HepG2 (cell line): ENCODE data around the gene TMEM233. TPM values are rescaled to one million over a fixed set of nuclear protein-coding genes. Genes with fewer than 3 reads are reported as not detected.

Experiments
- LCORL ChIP-seq, 2 experiments: fragments of 450-650 bp in 1 of 2; sonication (generic) in 1 of 2; formaldehyde crosslinking in 1 of 2; IDR thresholded peaks; 2 replicates each; pipeline versions ENCODE4 v1.5.0 to v1.6.1; 2017 to 2020; ENCODE audit warnings: antibody characterized with exemption in 1 of 2, missing genetic modification reagents in 1 of 2
- NCOA2 ChIP-seq: sonication (generic); formaldehyde crosslinking; IDR thresholded peaks from 2 replicates; pipeline ENCODE4 v1.8.0; 2022; ENCODE audit warnings: inconsistent platforms
- NR2C2 ChIP-seq: sonication (generic); formaldehyde crosslinking; IDR thresholded peaks from 2 replicates; pipeline ENCODE4 v1.4.0; 2020; ENCODE audit warnings: missing genetic modification reagents, mild to moderate bottlenecking, moderate library complexity, borderline replicate concordance
- SOX13 ChIP-seq, 3 experiments: fragments of 450-650 bp in 1 of 3; sonication (generic) in 1 of 3; formaldehyde crosslinking in 1 of 3; IDR thresholded peaks in 2 of 3; conservative IDR thresholded peaks in 1 of 3; 2 replicates each; pipeline versions ENCODE4 v1.5.0 to v1.6.1; 2016 to 2020; ENCODE audit warnings: antibody characterized with exemption in 1 of 3, mild to moderate bottlenecking in 1 of 3, missing compliant biosample characterization in 1 of 3, missing genetic modification reagents in 1 of 3, moderate library complexity in 1 of 3
- SP140L ChIP-seq: sonication (generic); formaldehyde crosslinking; IDR thresholded peaks from 2 replicates; pipeline ENCODE4 v1.4.0; 2020; ENCODE audit warnings: missing genetic modification reagents, borderline replicate concordance
- ZKSCAN5 ChIP-seq: sonication (generic); formaldehyde crosslinking; IDR thresholded peaks from 2 replicates; pipeline ENCODE4 v1.5.1; 2020; ENCODE audit warnings: mild to moderate bottlenecking, missing genetic modification reagents
- ZMYM4 ChIP-seq: sonication (generic); formaldehyde crosslinking; IDR thresholded peaks from 2 replicates; pipeline ENCODE4 v1.8.1; 2023; ENCODE audit warnings: mild to moderate bottlenecking, missing genetic modification reagents
- ZNF101 ChIP-seq: sonication (generic); formaldehyde crosslinking; IDR thresholded peaks from 2 replicates; pipeline ENCODE4 v1.4.0; 2020; ENCODE audit warnings: mild to moderate bottlenecking, low read depth, missing genetic modification reagents, borderline replicate concordance
- ZNF207 ChIP-seq: fragments of 450-650 bp; IDR thresholded peaks from 2 replicates; pipeline ENCODE4 v1.6.1; 2016; ENCODE audit warnings: antibody characterized with exemption, borderline replicate concordance
- ZNF225 ChIP-seq: sonication (generic); formaldehyde crosslinking; IDR thresholded peaks from 2 replicates; pipeline ENCODE4 v1.4.0; 2020; ENCODE audit warnings: mild to moderate bottlenecking, missing genetic modification reagents
- ZNF260 ChIP-seq: sonication (generic); formaldehyde crosslinking; IDR thresholded peaks from 2 replicates; pipeline ENCODE4 v1.4.0; 2020; ENCODE audit warnings: missing genetic modification reagents, low read depth, mild to moderate bottlenecking, borderline replicate concordance
- ZNF446 ChIP-seq: sonication (generic); formaldehyde crosslinking; IDR thresholded peaks from 2 replicates; pipeline ENCODE4 v1.5.0; 2020; ENCODE audit warnings: mild to moderate bottlenecking, missing genetic modification reagents
- ZNF564 ChIP-seq: sonication (generic); formaldehyde crosslinking; IDR thresholded peaks from 2 replicates; pipeline ENCODE4 v1.8.1; 2023; ENCODE audit warnings: mild to moderate bottlenecking, missing genetic modification reagents
- ZNF644 ChIP-seq: IDR thresholded peaks from 2 replicates; pipeline ENCODE4 v1.6.1; 2016; ENCODE audit warnings: low read depth
- polyA plus RNA-seq, 8 experiments: library from polyadenylated mRNA; depleted of rRNA in 3 of 8; stranded (reverse) in 7 of 8; unstranded in 1 of 8; fragments of >200 nt; fragmentation: Illumina TruSeq in 4 of 8; extraction: Trizol in 4 of 8; gene quantifications; 2 replicates each; pipeline versions ENCODE4 v1.2.1 to v1.2.3, GENCODE V29; 2011 to 2016; ENCODE audit warnings: low read depth in 4 of 8, missing spikeins in 1 of 8, mixed read lengths in 1 of 8; ENCODE audit not compliant: insufficient read depth in 1 of 8
- total RNA-seq, 5 experiments: library from RNA; depleted of rRNA; stranded (reverse); fragments of >200 nt; fragmentation: Illumina TruSeq; extraction: Trizol; gene quantifications; 2 replicates each; pipeline ENCODE4 v1.2.3, GENCODE V29; 2016; ENCODE audit warnings: low read depth in 1 of 5
- TF ChIP-seq, protein P1 (sequence below): IDR thresholded peaks from 2 replicates; pipeline ENCODE4 v1.6.1; 2012; ENCODE audit warnings: low read length, improper control_type of control experiment
- TF ChIP-seq, protein P2 (sequence below): sonication (generic); formaldehyde crosslinking; IDR thresholded peaks from 2 replicates; pipeline ENCODE4 v1.4.0; 2020; ENCODE audit warnings: missing genetic modification reagents
- TF ChIP-seq, protein P3 (sequence below), 2 experiments: sonication (generic) in 1 of 2; formaldehyde crosslinking in 1 of 2; IDR thresholded peaks; 2 replicates each; pipeline versions ENCODE4 v1.4.0 to v1.6.1; 2016 to 2020; ENCODE audit warnings: borderline replicate concordance in 1 of 2, low read depth in 1 of 2, mild to moderate bottlenecking in 1 of 2, missing genetic modification reagents in 1 of 2

The TMEM233 gene
- total and polyA plus RNA-seq, 2 of the 13 experiments (the other 11 are each of a cell fraction or from before 2014, with no cell fraction given): 0.03 TPM; not detected in 1

DNA sequence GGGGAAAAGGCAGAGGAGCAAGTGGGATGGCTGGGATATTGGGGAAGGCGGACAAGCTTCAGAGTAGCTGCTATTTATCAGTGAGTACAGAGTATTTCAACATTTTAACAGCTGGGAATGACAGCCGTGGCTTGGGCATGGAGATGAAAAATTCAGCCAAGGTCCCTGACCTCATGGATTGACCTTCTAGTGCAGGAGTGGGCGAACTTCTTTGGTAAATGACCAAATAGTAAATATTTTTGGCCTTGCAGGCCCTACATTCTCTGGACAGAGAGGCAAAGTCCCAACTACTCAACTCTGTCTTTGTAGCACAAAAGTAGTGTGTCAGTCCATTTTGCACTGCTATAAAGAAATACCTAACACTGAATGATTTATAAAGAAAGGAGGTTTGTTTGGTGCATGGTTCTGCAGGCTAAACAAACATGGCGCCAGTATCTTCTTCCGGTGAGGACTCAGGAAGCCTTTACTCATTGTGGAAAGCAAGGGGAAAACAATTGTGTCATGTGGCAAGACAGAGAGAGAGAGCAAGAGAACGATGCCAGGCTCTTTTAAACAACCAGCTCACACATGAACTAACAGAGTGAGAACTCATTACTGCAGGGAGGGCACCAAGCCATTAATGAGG lies 33.6 kb downstream of the TMEM233 start (continued):
- TF ChIP-seq NR2C2 (CRISPR knock-in tag) (no peak), ZNF225 (CRISPR knock-in tag) (no peak), ZNF446 (no peak), SOX13 (IDR thresholded peaks at IDR 0.05) (no peak), SOX13 (CRISPR knock-in tag; conservative IDR thresholded peaks at IDR 0.05 in 1 of 2, IDR thresholded peaks at IDR 0.05 in 1 of 2) (peak in 1 of 2 experiments; percentile 16; a peak in 1 of 4 replicates), ZNF101 (CRISPR knock-in tag) (no peak), ZNF644 (CRISPR knock-in tag) (peak; percentile 53; the same call in 1 of the 2 replicates), SP140L (CRISPR knock-in tag) (no peak), ZMYM4 (0 out of 2 replicates have a peak, but pooled peaks have one; percentile 15), ZNF207 (no peak), LCORL (IDR thresholded peaks at IDR 0.05) (no peak), LCORL (CRISPR knock-in tag; IDR thresholded peaks at IDR 0.05) (peak; percentile 52; the same call in 1 of the 2 replicates), ZNF260 (CRISPR knock-in tag) (no peak), ZKSCAN5 (CRISPR knock-in tag) (no peak), NCOA2 (CRISPR knock-in tag) (0 out of 2 replicates have a peak, but pooled peaks have one; percentile 14), ZNF564 (CRISPR knock-in tag) (no peak)
- TF ChIP-seq, protein P1, sequence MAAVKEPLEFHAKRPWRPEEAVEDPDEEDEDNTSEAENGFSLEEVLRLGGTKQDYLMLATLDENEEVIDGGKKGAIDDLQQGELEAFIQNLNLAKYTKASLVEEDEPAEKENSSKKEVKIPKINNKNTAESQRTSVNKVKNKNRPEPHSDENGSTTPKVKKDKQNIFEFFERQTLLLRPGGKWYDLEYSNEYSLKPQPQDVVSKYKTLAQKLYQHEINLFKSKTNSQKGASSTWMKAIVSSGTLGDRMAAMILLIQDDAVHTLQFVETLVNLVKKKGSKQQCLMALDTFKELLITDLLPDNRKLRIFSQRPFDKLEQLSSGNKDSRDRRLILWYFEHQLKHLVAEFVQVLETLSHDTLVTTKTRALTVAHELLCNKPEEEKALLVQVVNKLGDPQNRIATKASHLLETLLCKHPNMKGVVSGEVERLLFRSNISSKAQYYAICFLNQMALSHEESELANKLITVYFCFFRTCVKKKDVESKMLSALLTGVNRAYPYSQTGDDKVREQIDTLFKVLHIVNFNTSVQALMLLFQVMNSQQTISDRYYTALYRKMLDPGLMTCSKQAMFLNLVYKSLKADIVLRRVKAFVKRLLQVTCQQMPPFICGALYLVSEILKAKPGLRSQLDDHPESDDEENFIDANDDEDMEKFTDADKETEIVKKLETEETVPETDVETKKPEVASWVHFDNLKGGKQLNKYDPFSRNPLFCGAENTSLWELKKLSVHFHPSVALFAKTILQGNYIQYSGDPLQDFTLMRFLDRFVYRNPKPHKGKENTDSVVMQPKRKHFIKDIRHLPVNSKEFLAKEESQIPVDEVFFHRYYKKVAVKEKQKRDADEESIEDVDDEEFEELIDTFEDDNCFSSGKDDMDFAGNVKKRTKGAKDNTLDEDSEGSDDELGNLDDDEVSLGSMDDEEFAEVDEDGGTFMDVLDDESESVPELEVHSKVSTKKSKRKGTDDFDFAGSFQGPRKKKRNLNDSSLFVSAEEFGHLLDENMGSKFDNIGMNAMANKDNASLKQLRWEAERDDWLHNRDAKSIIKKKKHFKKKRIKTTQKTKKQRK: no peak
- TF ChIP-seq, protein P2, sequence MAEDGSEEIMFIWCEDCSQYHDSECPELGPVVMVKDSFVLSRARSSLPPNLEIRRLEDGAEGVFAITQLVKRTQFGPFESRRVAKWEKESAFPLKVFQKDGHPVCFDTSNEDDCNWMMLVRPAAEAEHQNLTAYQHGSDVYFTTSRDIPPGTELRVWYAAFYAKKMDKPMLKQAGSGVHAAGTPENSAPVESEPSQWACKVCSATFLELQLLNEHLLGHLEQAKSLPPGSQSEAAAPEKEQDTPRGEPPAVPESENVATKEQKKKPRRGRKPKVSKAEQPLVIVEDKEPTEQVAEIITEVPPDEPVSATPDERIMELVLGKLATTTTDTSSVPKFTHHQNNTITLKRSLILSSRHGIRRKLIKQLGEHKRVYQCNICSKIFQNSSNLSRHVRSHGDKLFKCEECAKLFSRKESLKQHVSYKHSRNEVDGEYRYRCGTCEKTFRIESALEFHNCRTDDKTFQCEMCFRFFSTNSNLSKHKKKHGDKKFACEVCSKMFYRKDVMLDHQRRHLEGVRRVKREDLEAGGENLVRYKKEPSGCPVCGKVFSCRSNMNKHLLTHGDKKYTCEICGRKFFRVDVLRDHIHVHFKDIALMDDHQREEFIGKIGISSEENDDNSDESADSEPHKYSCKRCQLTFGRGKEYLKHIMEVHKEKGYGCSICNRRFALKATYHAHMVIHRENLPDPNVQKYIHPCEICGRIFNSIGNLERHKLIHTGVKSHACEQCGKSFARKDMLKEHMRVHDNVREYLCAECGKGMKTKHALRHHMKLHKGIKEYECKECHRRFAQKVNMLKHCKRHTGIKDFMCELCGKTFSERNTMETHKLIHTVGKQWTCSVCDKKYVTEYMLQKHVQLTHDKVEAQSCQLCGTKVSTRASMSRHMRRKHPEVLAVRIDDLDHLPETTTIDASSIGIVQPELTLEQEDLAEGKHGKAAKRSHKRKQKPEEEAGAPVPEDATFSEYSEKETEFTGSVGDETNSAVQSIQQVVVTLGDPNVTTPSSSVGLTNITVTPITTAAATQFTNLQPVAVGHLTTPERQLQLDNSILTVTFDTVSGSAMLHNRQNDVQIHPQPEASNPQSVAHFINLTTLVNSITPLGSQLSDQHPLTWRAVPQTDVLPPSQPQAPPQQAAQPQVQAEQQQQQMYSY (CRISPR knock-in tag): no peak
- TF ChIP-seq, protein P3, sequence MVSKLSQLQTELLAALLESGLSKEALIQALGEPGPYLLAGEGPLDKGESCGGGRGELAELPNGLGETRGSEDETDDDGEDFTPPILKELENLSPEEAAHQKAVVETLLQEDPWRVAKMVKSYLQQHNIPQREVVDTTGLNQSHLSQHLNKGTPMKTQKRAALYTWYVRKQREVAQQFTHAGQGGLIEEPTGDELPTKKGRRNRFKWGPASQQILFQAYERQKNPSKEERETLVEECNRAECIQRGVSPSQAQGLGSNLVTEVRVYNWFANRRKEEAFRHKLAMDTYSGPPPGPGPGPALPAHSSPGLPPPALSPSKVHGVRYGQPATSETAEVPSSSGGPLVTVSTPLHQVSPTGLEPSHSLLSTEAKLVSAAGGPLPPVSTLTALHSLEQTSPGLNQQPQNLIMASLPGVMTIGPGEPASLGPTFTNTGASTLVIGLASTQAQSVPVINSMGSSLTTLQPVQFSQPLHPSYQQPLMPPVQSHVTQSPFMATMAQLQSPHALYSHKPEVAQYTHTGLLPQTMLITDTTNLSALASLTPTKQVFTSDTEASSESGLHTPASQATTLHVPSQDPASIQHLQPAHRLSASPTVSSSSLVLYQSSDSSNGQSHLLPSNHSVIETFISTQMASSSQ (IDR thresholded peaks at IDR 0.05; ENCODE audit: low read depth): no peak
- TF ChIP-seq, protein P3 (CRISPR knock-in tag; IDR thresholded peaks at IDR 0.05; ENCODE audit: borderline replicate concordance): no peak
